ENCODE measurements around the gene CDX4. TPM values are rescaled to one million over a fixed set of nuclear protein-coding genes. Genes with fewer than 3 reads are reported as not detected.

Gene CDX4
- total RNA-seq, 1 experiment from 2014 or later: 5.2 TPM

- no peaks in the 10 kb centered on the region for H3K79me1 ChIP-seq (ENCODE audit: insufficient read depth, low read depth, low read length, poor library complexity, severe bottlenecking)
- no peak overlapping the region for H2BK15ac ChIP-seq (ENCODE audit: low read depth, low read length)
- no peaks in the 10 kb centered on the region for H3K79me2 ChIP-seq (ENCODE audit: insufficient read depth, low read length)
- no peak overlapping the region for H4K5ac ChIP-seq (ENCODE audit: insufficient read length, low read depth, low read length)
- no peak overlapping the region for H3K27ac Mint-ChIP-seq
- no peak overlapping the region for H4K91ac ChIP-seq (ENCODE audit: insufficient read length, low read depth, low read length)
- peaks cover 10 to 13% (median 10%) of the 10 kb centered on the region in 3 experiments; a peak in 5 of 7 replicates for H3K36me3 Mint-ChIP-seq (ENCODE audit: insufficient read depth in 1 of 3, low read depth in 3 of 3)
- H4K20me1 ChIP-seq (ENCODE audit: control insufficient read depth, insufficient read depth, insufficient read length): no peaks in the 10 kb centered on the region
- H3T11ph ChIP-seq (ENCODE audit: low read length): no peak overlapping the region
- DNase-seq: no peak
- H4K8ac ChIP-seq (replicated peaks; ENCODE audit: insufficient read length, low read depth, low read length): no peak overlapping the region
- no peak overlapping the region for H3K4ac ChIP-seq (ENCODE audit: low read depth, low read length)
- H3K23me2 ChIP-seq (ENCODE audit: insufficient read length, low read depth, low read length, poor library complexity, severe bottlenecking): no peaks in the 10 kb centered on the region
- TF ChIP-seq CTCF (conservative IDR thresholded peaks at IDR 0.05): no peak
- H3K9me3 ChIP-seq (ENCODE audit: control insufficient read depth, low read depth, low read length): no peaks in the 10 kb centered on the region
- no peak overlapping the region for H2BK12ac ChIP-seq (ENCODE audit: insufficient read length, low read depth, low read length)
- H3K27me3 Mint-ChIP-seq (ENCODE audit: low read depth): peaks cover 6% of the 10 kb centered on the region; the same call in 1 of the 2 replicates
- H2AK5ac ChIP-seq (ENCODE audit: insufficient read length, low read length): no peak overlapping the region
- no peak overlapping the region for H2BK20ac ChIP-seq (ENCODE audit: low read depth, low read length, poor library complexity, severe bottlenecking)
- no CpG with 5 or more reads among the region's 4 CpGs for WGBS (ENCODE audit: extremely low coverage, insufficient read length, low lambda C conversion rate)
- H2BK5ac ChIP-seq (ENCODE audit: insufficient read length, low read length): no peak overlapping the region
- H3K27me3 ChIP-seq (ENCODE audit: insufficient read depth, low read length): no peaks in the 10 kb centered on the region
- H2BK120ac ChIP-seq (ENCODE audit: low read depth, low read length, poor library complexity, severe bottlenecking): no peak overlapping the region
- no peaks in the 10 kb centered on the region; the same call in 1 of the 2 replicates for H3K4me1 ChIP-seq (ENCODE audit: insufficient read depth, low read length)
- H3K56ac ChIP-seq (ENCODE audit: insufficient read length, low read depth, low read length): no peak overlapping the region
- H3K4me2 ChIP-seq (ENCODE audit: insufficient read depth, insufficient read length, low read length): no peak overlapping the region
- no peak overlapping the region for H3K4me3 Mint-ChIP-seq
- no peak overlapping the region for H3K9ac ChIP-seq (ENCODE audit: extremely low read depth, insufficient read length, low read length)
- no peak overlapping the region for H3K14ac ChIP-seq (ENCODE audit: insufficient read depth, low read length)
- H3K23ac ChIP-seq (ENCODE audit: insufficient read length, low read depth, low read length): no peak overlapping the region
- H2AFZ ChIP-seq (ENCODE audit: low read length): no peak overlapping the region
- H3K4me1 Mint-ChIP-seq: peaks cover 0 to 2% of the 10 kb centered on the region in 2 experiments; a peak in 1 of 4 replicates
- H3K9me3 Mint-ChIP-seq: peaks cover 12 to 25% of the 10 kb centered on the region in 2 experiments; a peak in 4 of 5 replicates
- no peak overlapping the region for H3K27ac ChIP-seq (ENCODE audit: insufficient read length, low read depth, low read length)
- no peak overlapping the region for H3K18ac ChIP-seq (ENCODE audit: insufficient read length, low read depth, low read length)
Measured at GRCh38 chrX:73478961-73479360, 32.1 kb downstream of the CDX4 start.

Measured in H9 (cell line).